HEK293 (cell line): ENCODE results near the gene TANGO6.

Experiments used
- ZBTB1 ChIP-seq: fragments of 450-650 bp; formaldehyde crosslinking; IDR thresholded peaks from 2 replicates; pipeline ENCODE4 v1.5.1; 2016; ENCODE audit warnings: missing biosample characterization, missing genetic modification characterization
- TF ChIP-seq, protein P1 (sequence below): fragments of 450-650 bp; formaldehyde crosslinking; IDR thresholded peaks from 2 replicates; pipeline ENCODE4 v1.5.1; 2016; ENCODE audit warnings: missing biosample characterization, missing genetic modification characterization

DNA sequence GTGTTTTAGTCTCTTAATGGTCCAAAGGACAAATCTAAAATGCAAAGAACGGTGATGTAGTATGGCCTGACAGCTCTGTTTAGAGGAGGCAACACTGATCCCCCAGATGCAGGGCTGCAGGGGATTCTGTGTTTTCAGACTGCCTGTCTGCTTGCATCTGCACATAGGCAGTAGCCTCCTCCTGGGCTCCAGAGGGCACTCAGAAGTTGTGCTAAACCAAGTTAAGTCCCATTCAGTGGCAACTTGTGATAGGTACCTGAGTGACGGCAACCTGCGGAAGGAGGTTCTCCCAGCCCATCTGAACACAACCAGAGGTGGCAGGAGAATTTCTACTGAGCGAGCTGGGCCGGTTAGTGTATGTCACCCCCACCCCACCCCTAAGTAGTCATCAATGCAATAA is 272.0 kb downstream of the TANGO6 start:
- TF ChIP-seq, protein P1, sequence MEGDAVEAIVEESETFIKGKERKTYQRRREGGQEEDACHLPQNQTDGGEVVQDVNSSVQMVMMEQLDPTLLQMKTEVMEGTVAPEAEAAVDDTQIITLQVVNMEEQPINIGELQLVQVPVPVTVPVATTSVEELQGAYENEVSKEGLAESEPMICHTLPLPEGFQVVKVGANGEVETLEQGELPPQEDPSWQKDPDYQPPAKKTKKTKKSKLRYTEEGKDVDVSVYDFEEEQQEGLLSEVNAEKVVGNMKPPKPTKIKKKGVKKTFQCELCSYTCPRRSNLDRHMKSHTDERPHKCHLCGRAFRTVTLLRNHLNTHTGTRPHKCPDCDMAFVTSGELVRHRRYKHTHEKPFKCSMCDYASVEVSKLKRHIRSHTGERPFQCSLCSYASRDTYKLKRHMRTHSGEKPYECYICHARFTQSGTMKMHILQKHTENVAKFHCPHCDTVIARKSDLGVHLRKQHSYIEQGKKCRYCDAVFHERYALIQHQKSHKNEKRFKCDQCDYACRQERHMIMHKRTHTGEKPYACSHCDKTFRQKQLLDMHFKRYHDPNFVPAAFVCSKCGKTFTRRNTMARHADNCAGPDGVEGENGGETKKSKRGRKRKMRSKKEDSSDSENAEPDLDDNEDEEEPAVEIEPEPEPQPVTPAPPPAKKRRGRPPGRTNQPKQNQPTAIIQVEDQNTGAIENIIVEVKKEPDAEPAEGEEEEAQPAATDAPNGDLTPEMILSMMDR (tag by site-specific recombination): no peak
- TF ChIP-seq ZBTB1 (tag by site-specific recombination): no peak
